Measurements from ENCODE around the gene SRRM3. TPM values are rescaled to one million over a fixed set of nuclear protein-coding genes. Genes with fewer than 3 reads are reported as not detected.
A peak's percentile ranks its signal among the peaks of the same experiment; 100 is the strongest.
"Not testable (repeated sequence)": the region's sequence is repeated elsewhere in the genome, so short reads cannot be mapped to it uniquely, and the experiment has no call there.

SRRM3 gene
- total RNA-seq, 1 donor from 2014 or later: 0.46 TPM

GRCh38 chr7:76163812-76164211, 37.9 kb upstream of the SRRM3 start:
- H3K4me1 Mint-ChIP-seq (ENCODE audit: unreplicated experiment); H3K27ac Mint-ChIP-seq (ENCODE audit: unreplicated experiment); H3K36me3 Mint-ChIP-seq (ENCODE audit: unreplicated experiment); H3K27me3 Mint-ChIP-seq (ENCODE audit: unreplicated experiment); H3K9me3 Mint-ChIP-seq (ENCODE audit: unreplicated experiment); DNase-seq (ENCODE audit: extremely low spot score, unreplicated experiment): not testable (repeated sequence)
- peak overlapping the region; percentile 6 for H3K4me3 Mint-ChIP-seq (ENCODE audit: unreplicated experiment)

DNA sequence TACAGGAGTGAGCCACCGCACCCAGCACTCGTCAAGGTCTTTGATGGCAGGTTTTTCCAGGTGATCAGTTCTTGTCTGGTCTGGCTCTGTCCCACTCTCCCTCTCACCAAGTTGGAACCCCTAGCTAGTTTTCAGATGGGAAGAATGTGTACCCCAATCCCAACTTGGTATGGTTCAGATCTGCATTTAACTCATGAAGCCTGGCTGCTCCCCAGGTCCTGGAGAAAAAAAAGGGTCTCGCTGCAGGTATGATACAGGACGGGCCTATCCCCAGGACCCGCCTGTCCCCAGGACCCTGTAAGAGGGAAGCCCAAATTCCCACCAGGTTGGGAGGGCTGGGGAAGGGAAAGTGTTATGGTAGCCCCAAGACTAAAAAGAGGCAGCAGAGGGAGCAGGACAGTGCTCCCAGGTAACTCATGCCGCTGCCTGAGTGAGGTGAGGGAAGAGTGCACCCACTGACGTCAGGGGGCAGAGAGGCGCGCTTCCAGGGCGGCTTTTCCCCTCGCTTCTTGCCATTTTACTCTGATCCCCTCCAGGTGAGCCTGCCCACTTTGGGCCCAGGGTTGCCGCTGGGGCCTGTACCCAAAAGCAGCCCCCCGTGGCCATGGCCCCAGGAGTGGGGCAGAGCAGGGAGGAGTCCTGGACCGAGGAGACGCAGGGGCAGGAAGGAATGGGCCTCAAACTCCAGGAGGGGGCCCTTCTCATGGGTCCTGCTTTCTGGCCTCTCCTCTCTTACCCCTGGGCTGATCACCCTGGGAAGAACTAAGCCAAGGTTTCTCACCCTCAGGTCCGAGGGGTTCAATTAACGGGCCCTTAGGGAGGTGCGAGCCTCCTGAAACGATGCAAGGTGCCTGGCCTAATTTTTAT, 36.4 kb upstream of the SRRM3 start:
- no peaks in the 10 kb centered on the region for H3K9me3 Mint-ChIP-seq (ENCODE audit: unreplicated experiment)
- no peaks in the 10 kb centered on the region for H3K27me3 Mint-ChIP-seq (ENCODE audit: unreplicated experiment)
- peak overlapping the region; percentile 91 for H3K27ac Mint-ChIP-seq (ENCODE audit: unreplicated experiment)
- H3K4me1 Mint-ChIP-seq (ENCODE audit: unreplicated experiment): peaks cover 6% of the 10 kb centered on the region
- no peak for DNase-seq (ENCODE audit: extremely low spot score, unreplicated experiment)
- peak overlapping the region; percentile 79 for H3K4me3 Mint-ChIP-seq (ENCODE audit: unreplicated experiment)
- no peaks in the 10 kb centered on the region for H3K36me3 Mint-ChIP-seq (ENCODE audit: unreplicated experiment)
- TF ChIP-seq, protein P1, sequence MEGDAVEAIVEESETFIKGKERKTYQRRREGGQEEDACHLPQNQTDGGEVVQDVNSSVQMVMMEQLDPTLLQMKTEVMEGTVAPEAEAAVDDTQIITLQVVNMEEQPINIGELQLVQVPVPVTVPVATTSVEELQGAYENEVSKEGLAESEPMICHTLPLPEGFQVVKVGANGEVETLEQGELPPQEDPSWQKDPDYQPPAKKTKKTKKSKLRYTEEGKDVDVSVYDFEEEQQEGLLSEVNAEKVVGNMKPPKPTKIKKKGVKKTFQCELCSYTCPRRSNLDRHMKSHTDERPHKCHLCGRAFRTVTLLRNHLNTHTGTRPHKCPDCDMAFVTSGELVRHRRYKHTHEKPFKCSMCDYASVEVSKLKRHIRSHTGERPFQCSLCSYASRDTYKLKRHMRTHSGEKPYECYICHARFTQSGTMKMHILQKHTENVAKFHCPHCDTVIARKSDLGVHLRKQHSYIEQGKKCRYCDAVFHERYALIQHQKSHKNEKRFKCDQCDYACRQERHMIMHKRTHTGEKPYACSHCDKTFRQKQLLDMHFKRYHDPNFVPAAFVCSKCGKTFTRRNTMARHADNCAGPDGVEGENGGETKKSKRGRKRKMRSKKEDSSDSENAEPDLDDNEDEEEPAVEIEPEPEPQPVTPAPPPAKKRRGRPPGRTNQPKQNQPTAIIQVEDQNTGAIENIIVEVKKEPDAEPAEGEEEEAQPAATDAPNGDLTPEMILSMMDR (IDR thresholded peaks at IDR 0.05): no peak

DNA sequence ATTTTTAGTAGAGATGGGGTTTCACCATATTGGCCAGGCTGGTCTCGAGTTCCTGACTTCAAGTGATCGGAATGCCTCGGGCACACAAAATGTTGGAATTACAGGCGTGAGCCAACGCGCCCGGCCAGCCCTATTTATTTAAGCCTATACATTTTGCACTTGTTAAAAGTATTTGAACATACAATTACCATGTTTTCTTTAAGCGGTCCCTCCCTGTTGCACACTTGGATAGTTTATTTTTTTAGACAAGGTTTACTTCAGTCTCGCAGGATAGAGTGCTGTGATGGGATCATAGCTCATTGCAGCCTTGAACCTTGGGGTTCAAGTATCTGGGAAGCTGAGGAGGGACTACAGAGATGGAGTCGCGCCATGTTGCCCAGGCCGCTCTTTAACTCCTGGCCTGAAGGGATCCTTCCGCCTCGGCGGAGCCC, 35.7 kb upstream of the SRRM3 start:
- H3K9me3 Mint-ChIP-seq (ENCODE audit: unreplicated experiment): no peaks in the 10 kb centered on the region
- H3K36me3 Mint-ChIP-seq (ENCODE audit: unreplicated experiment): no peaks in the 10 kb centered on the region
- peaks cover 6% of the 10 kb centered on the region for H3K4me1 Mint-ChIP-seq (ENCODE audit: unreplicated experiment)
- no peak for DNase-seq (ENCODE audit: extremely low spot score, unreplicated experiment)
- H3K27me3 Mint-ChIP-seq (ENCODE audit: unreplicated experiment): no peaks in the 10 kb centered on the region
- H3K27ac Mint-ChIP-seq (ENCODE audit: unreplicated experiment): peak overlapping the region; percentile 91
- H3K4me3 Mint-ChIP-seq (ENCODE audit: unreplicated experiment): peak overlapping the region; percentile 79
- TF ChIP-seq, protein P1 (IDR thresholded peaks at IDR 0.05): no peak

DNA sequence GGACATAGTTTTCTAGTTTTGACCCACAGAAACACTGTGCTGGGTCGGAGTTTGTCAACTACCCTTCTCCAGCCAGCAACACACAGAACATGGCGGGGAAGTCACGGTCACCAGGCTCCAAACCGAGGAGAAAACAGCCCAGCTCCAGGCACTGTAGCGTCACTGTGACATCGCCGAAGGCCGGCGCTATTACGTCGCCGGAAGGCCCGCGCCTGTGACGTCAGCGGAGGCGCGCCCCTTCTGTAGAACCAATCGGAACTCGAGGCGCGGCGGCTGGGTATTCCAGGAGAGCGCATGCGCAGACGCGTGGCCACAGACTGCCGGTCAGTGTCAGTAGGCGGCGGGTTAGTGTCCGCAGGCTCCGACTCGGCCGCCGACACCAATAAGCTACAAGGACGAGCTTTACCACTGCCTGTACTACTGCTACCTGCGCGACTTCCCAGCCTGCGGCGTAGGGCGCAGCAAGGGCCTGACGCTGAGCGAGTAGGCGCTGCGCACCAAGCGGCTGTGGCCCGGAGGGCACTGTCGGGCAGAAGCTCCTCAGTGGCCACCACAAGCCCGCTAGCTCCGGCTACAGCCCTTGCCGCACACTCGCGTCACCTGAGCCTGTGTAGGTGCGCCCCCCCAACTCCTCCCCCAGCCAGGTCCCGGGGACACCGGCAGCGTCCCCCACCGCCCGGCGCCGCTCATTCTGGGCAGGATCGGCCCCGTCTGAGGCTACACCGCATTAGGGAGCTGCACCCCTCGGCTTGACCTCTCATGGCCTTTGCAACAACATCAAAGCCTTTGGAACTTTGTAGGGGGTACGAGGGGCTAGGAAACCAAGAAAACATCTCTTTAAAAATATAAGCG, 35.1 kb upstream of the SRRM3 start:
- Mint-ChIP-seq H3K36me3 (ENCODE audit: unreplicated experiment) (no peaks in the 10 kb centered on the region), H3K27me3 (ENCODE audit: unreplicated experiment) (no peaks in the 10 kb centered on the region), H3K4me3 (ENCODE audit: unreplicated experiment) (peak overlapping the region; percentile 79), H3K27ac (ENCODE audit: unreplicated experiment) (peak overlapping the region; percentile 91), H3K4me1 (ENCODE audit: unreplicated experiment) (peaks cover 6% of the 10 kb centered on the region), H3K9me3 (ENCODE audit: unreplicated experiment) (no peaks in the 10 kb centered on the region)
- peak; percentile 99 for DNase-seq (ENCODE audit: extremely low spot score, unreplicated experiment)
- TF ChIP-seq, protein P1 (IDR thresholded peaks at IDR 0.05): peak; percentile 27

- TF ChIP-seq, protein P1 (IDR thresholded peaks at IDR 0.05): no peak
- H3K9me3 Mint-ChIP-seq (ENCODE audit: unreplicated experiment): no peaks in the 10 kb centered on the region
- H3K27ac Mint-ChIP-seq (ENCODE audit: unreplicated experiment): no peak overlapping the region
- H3K27me3 Mint-ChIP-seq (ENCODE audit: unreplicated experiment): no peaks in the 10 kb centered on the region
- no peaks in the 10 kb centered on the region for H3K36me3 Mint-ChIP-seq (ENCODE audit: unreplicated experiment)
- DNase-seq (ENCODE audit: extremely low spot score, unreplicated experiment): no peak
- peaks cover 4% of the 10 kb centered on the region for H3K4me1 Mint-ChIP-seq (ENCODE audit: unreplicated experiment)
- H3K4me3 Mint-ChIP-seq (ENCODE audit: unreplicated experiment): no peak overlapping the region
Measured at GRCh38 chr7:76173566-76174205, 28.0 kb upstream of the SRRM3 start.

GRCh38 chr7:76176951-76177350, 24.7 kb upstream of the SRRM3 start:
- not testable (repeated sequence) for H3K27me3 Mint-ChIP-seq (ENCODE audit: unreplicated experiment); H3K36me3 Mint-ChIP-seq (ENCODE audit: unreplicated experiment); H3K9me3 Mint-ChIP-seq (ENCODE audit: unreplicated experiment); DNase-seq (ENCODE audit: extremely low spot score, unreplicated experiment); H3K4me1 Mint-ChIP-seq (ENCODE audit: unreplicated experiment); H3K27ac Mint-ChIP-seq (ENCODE audit: unreplicated experiment); H3K4me3 Mint-ChIP-seq (ENCODE audit: unreplicated experiment)

Data from osteocyte (in vitro differentiated cells).